ENCODE data around the gene HMGCL. TPM values are rescaled to one million over a fixed set of nuclear protein-coding genes. Genes with fewer than 3 reads are reported as not detected.
A peak's percentile ranks its signal among the peaks of the same experiment; 100 is the strongest.
"Not testable (repeated sequence)": the region's sequence is repeated elsewhere in the genome, so short reads cannot be mapped to it uniquely, and the experiment has no call there.

The HMGCL gene
- total RNA-seq, 1 donor: 39.8 TPM

DNA sequence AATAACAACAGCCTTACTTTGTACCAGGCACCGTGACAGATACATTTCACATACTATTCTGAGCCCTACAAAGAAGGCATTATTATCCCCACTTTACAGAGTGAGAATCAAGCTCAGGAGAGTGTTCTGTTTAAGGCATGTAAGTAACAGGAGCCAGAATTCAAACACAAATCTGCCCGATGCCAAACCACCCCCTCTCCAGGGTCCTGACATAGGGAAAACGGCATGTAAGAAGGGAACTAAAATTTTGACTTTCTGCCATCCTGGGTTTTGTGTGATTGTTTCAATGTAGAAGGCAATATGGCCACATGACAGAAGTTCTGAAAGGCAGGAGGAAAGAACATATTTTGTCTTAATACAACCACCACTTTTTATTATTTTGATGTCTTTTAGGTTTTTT, 37.4 kb upstream of the HMGCL start:
- Histone ChIP-seq H3K4me3 (ENCODE audit: insufficient read depth, low read length) (no peak overlapping the region), H3K9me3 (ENCODE audit: low read depth, low read length) (no peaks in the 10 kb centered on the region), H3K79me2 (ENCODE audit: insufficient read depth, low read length) (peaks cover 7% of the 10 kb centered on the region), H3K27ac (ENCODE audit: low read depth, low read length) (no peak overlapping the region), H4K20me1 (ENCODE audit: insufficient read depth, low read length) (no peaks in the 10 kb centered on the region), H3K27me3 (ENCODE audit: insufficient read depth, low read length) (no peaks in the 10 kb centered on the region), H3K36me3 (ENCODE audit: insufficient read depth, low read length) (peaks cover 8% of the 10 kb centered on the region), H3K4me2 (ENCODE audit: insufficient read depth, low read length) (no peak overlapping the region), H3K4me1 (ENCODE audit: insufficient read depth, low read length) (peaks cover 6% of the 10 kb centered on the region), H2AFZ (ENCODE audit: low read length) (no peak overlapping the region)
- no peak for DNase-seq (ENCODE audit: insufficient read length, low spot score, missing footprints)
- no peak for TF ChIP-seq CTCF (IDR thresholded peaks at IDR 0.05; ENCODE audit: extremely low read depth, low read depth, low read length)

GRCh38 chr1:23854568-23854967, 29.3 kb upstream of the HMGCL start:
- Histone ChIP-seq H3K79me2 (ENCODE audit: insufficient read depth, low read length) (no peaks in the 10 kb centered on the region), H3K27ac (ENCODE audit: low read depth, low read length) (no peak overlapping the region), H3K9me3 (ENCODE audit: low read depth, low read length) (no peaks in the 10 kb centered on the region), H3K4me2 (ENCODE audit: insufficient read depth, low read length) (no peak overlapping the region), H3K4me1 (ENCODE audit: insufficient read depth, low read length) (no peaks in the 10 kb centered on the region), H3K27me3 (ENCODE audit: insufficient read depth, low read length) (no peaks in the 10 kb centered on the region), H3K4me3 (ENCODE audit: insufficient read depth, low read length) (no peak overlapping the region), H4K20me1 (ENCODE audit: insufficient read depth, low read length) (no peaks in the 10 kb centered on the region), H3K36me3 (ENCODE audit: insufficient read depth, low read length) (no peaks in the 10 kb centered on the region), H2AFZ (ENCODE audit: low read length) (no peak overlapping the region)
- DNase-seq (ENCODE audit: insufficient read length, low spot score, missing footprints): no peak
- TF ChIP-seq CTCF (IDR thresholded peaks at IDR 0.05; ENCODE audit: extremely low read depth, low read depth, low read length): peak; percentile 26

GRCh38 chr1:23853124-23853523, 27.9 kb upstream of the HMGCL start:
- H3K4me1 ChIP-seq (ENCODE audit: insufficient read depth, low read length); H4K20me1 ChIP-seq (ENCODE audit: insufficient read depth, low read length); H3K36me3 ChIP-seq (ENCODE audit: insufficient read depth, low read length); H3K79me2 ChIP-seq (ENCODE audit: insufficient read depth, low read length); DNase-seq (ENCODE audit: insufficient read length, low spot score, missing footprints); H3K27ac ChIP-seq (ENCODE audit: low read depth, low read length); H3K27me3 ChIP-seq (ENCODE audit: insufficient read depth, low read length); H2AFZ ChIP-seq (ENCODE audit: low read length); H3K4me2 ChIP-seq (ENCODE audit: insufficient read depth, low read length); H3K4me3 ChIP-seq (ENCODE audit: insufficient read depth, low read length); H3K9me3 ChIP-seq (ENCODE audit: low read depth, low read length): not testable (repeated sequence)

DNA sequence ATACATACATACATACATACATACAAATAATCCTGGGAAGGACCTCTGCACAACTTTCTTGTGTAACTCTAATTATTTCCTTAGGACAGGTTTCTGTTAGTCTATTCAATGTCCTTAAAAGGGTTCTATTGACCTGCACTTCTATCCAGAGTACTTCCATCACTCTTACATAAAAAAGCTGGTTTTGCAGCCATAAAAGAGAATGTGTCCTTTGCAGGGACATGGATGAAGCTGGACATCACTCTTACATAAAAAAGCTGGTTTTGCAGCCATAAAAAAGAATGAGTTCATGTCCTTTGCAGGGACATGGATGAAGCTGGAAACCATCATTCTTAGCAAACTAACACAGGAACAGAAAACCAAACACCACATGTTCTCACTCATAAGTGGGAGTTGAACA, 26.2 kb upstream of the HMGCL start:
- not testable (repeated sequence) for H2AFZ ChIP-seq (ENCODE audit: low read length); H3K36me3 ChIP-seq (ENCODE audit: insufficient read depth, low read length); H3K4me3 ChIP-seq (ENCODE audit: insufficient read depth, low read length); DNase-seq (ENCODE audit: insufficient read length, low spot score, missing footprints); H3K27me3 ChIP-seq (ENCODE audit: insufficient read depth, low read length); H3K4me1 ChIP-seq (ENCODE audit: insufficient read depth, low read length); H3K4me2 ChIP-seq (ENCODE audit: insufficient read depth, low read length); H4K20me1 ChIP-seq (ENCODE audit: insufficient read depth, low read length); H3K27ac ChIP-seq (ENCODE audit: low read depth, low read length); H3K9me3 ChIP-seq (ENCODE audit: low read depth, low read length); H3K79me2 ChIP-seq (ENCODE audit: insufficient read depth, low read length)

GRCh38 chr1:23848673-23849616, 23.7 kb upstream of the HMGCL start:
- TF ChIP-seq CTCF (IDR thresholded peaks at IDR 0.05; ENCODE audit: extremely low read depth, low read depth, low read length): no peak
- DNase-seq (ENCODE audit: insufficient read length, low spot score, missing footprints): no peak
- Histone ChIP-seq H3K4me3 (ENCODE audit: insufficient read depth, low read length) (no peak overlapping the region), H3K27ac (ENCODE audit: low read depth, low read length) (no peak overlapping the region), H4K20me1 (ENCODE audit: insufficient read depth, low read length) (no peaks in the 10 kb centered on the region), H3K4me1 (ENCODE audit: insufficient read depth, low read length) (no peaks in the 10 kb centered on the region), H3K79me2 (ENCODE audit: insufficient read depth, low read length) (no peaks in the 10 kb centered on the region), H3K9me3 (ENCODE audit: low read depth, low read length) (no peaks in the 10 kb centered on the region), H2AFZ (ENCODE audit: low read length) (no peak overlapping the region), H3K36me3 (ENCODE audit: insufficient read depth, low read length) (peaks cover 3% of the 10 kb centered on the region), H3K4me2 (ENCODE audit: insufficient read depth, low read length) (no peak overlapping the region), H3K27me3 (ENCODE audit: insufficient read depth, low read length) (no peaks in the 10 kb centered on the region)

DNA sequence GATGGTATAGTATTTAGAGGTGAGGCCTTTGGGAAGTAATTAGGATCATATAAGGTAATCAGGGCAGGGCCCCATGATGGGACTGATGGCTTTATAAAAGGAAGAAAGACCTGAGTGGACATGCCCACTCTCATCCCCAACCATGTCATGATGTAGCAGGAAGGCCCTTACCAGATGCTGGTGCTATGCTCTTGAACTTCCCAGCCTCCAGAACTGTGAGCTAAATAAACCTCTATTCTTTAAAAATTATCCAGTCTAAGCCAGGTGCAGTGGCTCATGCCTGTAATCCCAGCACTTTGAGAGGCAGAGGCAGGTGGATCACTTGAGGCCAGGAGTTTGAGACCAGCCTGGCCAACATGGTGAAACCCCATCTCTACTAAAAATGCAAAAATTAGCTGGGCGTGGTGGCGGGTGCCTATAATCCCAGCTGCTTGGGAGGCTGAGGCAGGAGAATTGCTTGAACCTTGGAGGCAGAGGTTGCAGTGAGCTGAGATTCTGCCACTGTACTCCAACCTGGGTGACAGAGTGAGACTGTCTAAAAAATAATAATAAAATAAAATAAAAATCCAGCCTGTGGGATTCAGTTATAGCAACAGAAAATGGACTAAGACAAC, 22.4 kb upstream of the HMGCL start:
- not testable (repeated sequence) for H3K9me3 ChIP-seq (ENCODE audit: low read depth, low read length); H3K27me3 ChIP-seq (ENCODE audit: insufficient read depth, low read length); H3K4me1 ChIP-seq (ENCODE audit: insufficient read depth, low read length); H4K20me1 ChIP-seq (ENCODE audit: insufficient read depth, low read length); DNase-seq (ENCODE audit: insufficient read length, low spot score, missing footprints); H3K79me2 ChIP-seq (ENCODE audit: insufficient read depth, low read length); H3K4me2 ChIP-seq (ENCODE audit: insufficient read depth, low read length); H2AFZ ChIP-seq (ENCODE audit: low read length); H3K36me3 ChIP-seq (ENCODE audit: insufficient read depth, low read length); H3K27ac ChIP-seq (ENCODE audit: low read depth, low read length); H3K4me3 ChIP-seq (ENCODE audit: insufficient read depth, low read length)

Data from osteoblast (primary cell).